Measurements from ENCODE around the gene MMS22L. TPM values are rescaled to one million over a fixed set of nuclear protein-coding genes. Genes with fewer than 3 reads are reported as not detected.

Gene MMS22L
- total and polyA plus RNA-seq, 2 of the 4 experiments (the other 2 are of a cell fraction): 6.1 to 18.6 TPM

- BruUV-seq (replicated peaks): no TSS peak
- Histone ChIP-seq H3K9me3 (ENCODE audit: control insufficient read depth, insufficient read depth, low read length) (no peaks in the 10 kb centered on the region), H3K14ac (replicated peaks; ENCODE audit: low read depth, low read length) (no peak overlapping the region), H2AK9ac (replicated peaks; ENCODE audit: low read depth, low read length, poor library complexity) (no peak overlapping the region), H3K18ac (ENCODE audit: low read depth, low read length) (no peak overlapping the region), H3K4me2 (ENCODE audit: low read depth, low read length) (no peak overlapping the region), H3K27ac (ENCODE audit: insufficient read depth, low read length) (no peak overlapping the region), H3K36me3 (ENCODE audit: control insufficient read depth, insufficient read depth, low read length) (no peaks in the 10 kb centered on the region), H3K27me3 (ENCODE audit: control insufficient read depth, insufficient read depth, low read length) (peaks cover 1% of the 10 kb centered on the region; the same call in 1 of the 2 replicates), H2BK20ac (ENCODE audit: low read depth, low read length) (no peak overlapping the region), H2AK5ac (ENCODE audit: low read depth, low read length) (no peak overlapping the region), H2BK5ac (ENCODE audit: low read depth, low read length, poor library complexity, severe bottlenecking) (no peak overlapping the region), H3K79me1 (ENCODE audit: low read depth in 1 of 2, low read length in 2 of 2) (no peaks in the 10 kb centered on the region), H3K4me1 (ENCODE audit: control insufficient read depth, insufficient read depth, low read length) (no peaks in the 10 kb centered on the region), H3K23ac (ENCODE audit: low read depth, low read length) (no peak overlapping the region), H2BK15ac (ENCODE audit: low read depth, low read length) (no peak overlapping the region), H4K91ac (ENCODE audit: insufficient read depth, low read depth, low read length) (no peak overlapping the region), H3K4me3 (ENCODE audit: insufficient read depth, low read depth, low read length) (no peak overlapping the region), H2BK120ac (ENCODE audit: low read depth, low read length) (no peak overlapping the region), H4K8ac (ENCODE audit: low read depth in 2 of 2, low read length in 2 of 2) (no peak overlapping the region), H2AFZ (replicated peaks; ENCODE audit: low read length, poor library complexity) (no peak overlapping the region), H3K4ac (ENCODE audit: low read depth, low read length) (no peak overlapping the region), H3K9ac (ENCODE audit: low read depth, low read length) (no peak overlapping the region), H4K20me1 (ENCODE audit: insufficient read depth, low read length) (no peaks in the 10 kb centered on the region), H3K56ac (ENCODE audit: extremely low read depth, insufficient read depth, low read length) (no peak overlapping the region), H3K9me1 (ENCODE audit: insufficient read depth, low read length) (no peaks in the 10 kb centered on the region), H4K5ac (ENCODE audit: low read depth, low read length) (no peak overlapping the region)
- POLR2A ChIA-PET (ENCODE audit: unreplicated experiment): no interaction called here
- no peak for ATAC-seq (ENCODE audit: low read depth)
- no CpG with 5 or more reads among the region's 6 CpGs for WGBS, 2 experiments (ENCODE audit: extremely low coverage in 2 of 2, insufficient read length in 1 of 2)
- dilution Hi-C loops (cut with HindIII; ENCODE audit: low sequenced_read_pairs, unreplicated experiment) (no loop called here), intact Hi-C loops (cut with micrococcal nuclease) (no loop called here), in situ Hi-C loops (cut with MboI; ENCODE audit: low sequenced_read_pairs) (no loop called here)
- CTCF ChIA-PET: no interaction called here
- no peak for TF ChIP-seq CHD1 (IDR thresholded peaks at IDR 0.05; ENCODE audit: low read depth, low read length)
- no peak for TF ChIP-seq POLR2A (IDR thresholded peaks at IDR 0.05; ENCODE audit: low read depth, low read length)
- no peak for TF ChIP-seq SMC3 (IDR thresholded peaks at IDR 0.05; ENCODE audit: low read depth, low read length)
- no peak for TF ChIP-seq USF2 (IDR thresholded peaks at IDR 0.05; ENCODE audit: low read depth, low read length)
- TF ChIP-seq NFE2L2 (IDR thresholded peaks at IDR 0.05; ENCODE audit: low read depth, low read length): no peak
- no peak for TF ChIP-seq MAFK (IDR thresholded peaks at IDR 0.05; ENCODE audit: low read depth, low read length)
- TF ChIP-seq MAZ (IDR thresholded peaks at IDR 0.05; ENCODE audit: borderline replicate concordance, low read depth, low read length): no peak
- no peak for TF ChIP-seq RAD21 (IDR thresholded peaks at IDR 0.05; ENCODE audit: low read length)
- no peak for TF ChIP-seq RFX5 (IDR thresholded peaks at IDR 0.05; ENCODE audit: low read depth, low read length)
- no peak for TF ChIP-seq FOS (IDR thresholded peaks at IDR 0.05; ENCODE audit: low read depth, low read length)
- no peak for TF ChIP-seq MXI1 (IDR thresholded peaks at IDR 0.05; ENCODE audit: borderline replicate concordance, low read depth, low read length)
- no peak for TF ChIP-seq BHLHE40 (IDR thresholded peaks at IDR 0.05; ENCODE audit: low read depth, low read length)
- no peak for TF ChIP-seq RCOR1 (IDR thresholded peaks at IDR 0.05; ENCODE audit: insufficient replicate concordance, low read length)
- DNase-seq: no peak
Observed at GRCh38 chr6:97092673-97093305, 190.2 kb downstream of the MMS22L start.
